ENCODE measurements around the gene TRIM8. TPM values are rescaled to one million over a fixed set of nuclear protein-coding genes. Genes with fewer than 3 reads are reported as not detected.

Gene TRIM8
- total and polyA plus RNA-seq, 2 donors (not counting 3 experiments of a cell fraction or from before 2014, with no cell fraction given) = 74.1 to 114 TPM

GRCh38 chr10:102613785-102614184 lies 30.5 kb upstream of the TRIM8 start:
- H3K4me3 ChIP-seq (replicated peaks in 1 of 3; ENCODE audit: insufficient read depth in 1 of 3, low read depth in 1 of 3, low read length in 3 of 3) = no peak overlapping the region
- no peaks in the 10 kb centered on the region for H3K9me3 ChIP-seq (replicated peaks; ENCODE audit: control insufficient read depth, insufficient read depth, low read length)
- H3K27me3 ChIP-seq (ENCODE audit: control insufficient read depth in 2 of 2, insufficient read depth in 2 of 2, low read length in 2 of 2) = no peaks in the 10 kb centered on the region
- H3K9ac ChIP-seq (replicated peaks; ENCODE audit: extremely low read depth, insufficient read depth, low read length) = no peak overlapping the region
- no TSS peak for BruUV-seq (replicated peaks)
- H3K4me1 ChIP-seq (ENCODE audit: control insufficient read depth, extremely low read depth, insufficient read depth, low read length) = peaks cover 46% of the 10 kb centered on the region
- intact Hi-C loops (cut with micrococcal nuclease) = no loop called here
- no peaks in the 10 kb centered on the region for H3K79me2 ChIP-seq (ENCODE audit: control insufficient read depth, insufficient read depth, low read length)
- no peak for FAIRE-seq
- no peaks in the 10 kb centered on the region for H3K9me1 ChIP-seq (replicated peaks; ENCODE audit: control insufficient read depth, extremely low read depth, insufficient read depth, low read length)
- dilution Hi-C loops (cut with MboI; ENCODE audit: extremely low pct_ligation_motif_present, low sequenced_read_pairs) = no loop called here
- no peak overlapping the region for H2AFZ ChIP-seq (ENCODE audit: low read depth, low read length)
- ChIA-PET CTCF (interaction anchor here (0.7 to 8.9 kb wide), 8 partner anchors 9 to 56 kb away, joined by 3 to 56 read pairs (median 6); partner anchors contain the start of gene TRIM8), POLR2A (no interaction called here)
- peak overlapping the region; percentile 68 for H3K27ac ChIP-seq (ENCODE audit: insufficient read depth, low read depth, low read length)
- no peak for DNase-seq (ENCODE audit: low read depth, low spot score)
- no peak overlapping the region for H3K4me2 ChIP-seq (ENCODE audit: insufficient read depth, low read length)
- peaks cover 0 to 6% of the 10 kb centered on the region in 2 experiments for H3K36me3 ChIP-seq (ENCODE audit: control insufficient read depth in 2 of 2, extremely low read depth in 1 of 2, insufficient read depth in 2 of 2, low read length in 2 of 2)
- H4K20me1 ChIP-seq (replicated peaks; ENCODE audit: control insufficient read depth, extremely low read depth, insufficient read depth, low read length) = no peaks in the 10 kb centered on the region
- no peak for TF ChIP-seq POLR2AphosphoS5 (IDR thresholded peaks at IDR 0.05; ENCODE audit: insufficient read depth, low read depth, low read length)
- TF ChIP-seq MYC (IDR thresholded peaks at IDR 0.05; ENCODE audit: low read depth, low read length) = no peak
- TF ChIP-seq CTCF (IDR thresholded peaks at IDR 0.05; ENCODE audit: extremely low read depth in 1 of 2, insufficient read depth in 1 of 2, low read depth in 1 of 2, low read length in 2 of 2) = no peak
- no peak for TF ChIP-seq EZH2 (IDR thresholded peaks at IDR 0.05; ENCODE audit: borderline replicate concordance, low read depth, low read length, severe bottlenecking)
- TF ChIP-seq JUN (IDR thresholded peaks at IDR 0.05; ENCODE audit: borderline replicate concordance, insufficient read depth, insufficient read length, low read depth) = no peak
- TF ChIP-seq FOS (IDR thresholded peaks at IDR 0.05; ENCODE audit: borderline replicate concordance, insufficient read depth, low read length) = no peak
- TF ChIP-seq, protein P1, sequence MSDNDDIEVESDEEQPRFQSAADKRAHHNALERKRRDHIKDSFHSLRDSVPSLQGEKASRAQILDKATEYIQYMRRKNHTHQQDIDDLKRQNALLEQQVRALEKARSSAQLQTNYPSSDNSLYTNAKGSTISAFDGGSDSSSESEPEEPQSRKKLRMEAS (IDR thresholded peaks at IDR 0.05; ENCODE audit: insufficient read depth, insufficient read length) = no peak
- no peak for TF ChIP-seq POLR2A (IDR thresholded peaks at IDR 0.05; ENCODE audit: low read depth, low read length)
- TF ChIP-seq GATA2 (IDR thresholded peaks at IDR 0.05; ENCODE audit: insufficient read depth, insufficient read length, low read depth, low read length) = no peak

Data from endothelial cell of umbilical vein (primary cell).